GM10248 (cell line): ENCODE results near the gene NETO1.

Experiments used
- CTCF ChIA-PET: fragments of 300-600 bp; sonication (Branson Sonifier 250); formaldehyde crosslinking; extraction: SDS; loops from one replicate; lab custom pipeline; 2021; ENCODE audit warnings: antibody characterized with exemption; lab: Yijun Ruan, JAX
- POLR2A ChIA-PET: fragments of 350-650 bp; sonication (Branson Sonifier 250); formaldehyde crosslinking; extraction: SDS; loops from one replicate; lab custom pipeline; 2020; ENCODE audit warnings: antibody characterized with exemption; lab: Yijun Ruan, JAX
- DNase-seq: peaks from one replicate; pipeline ENCODE4 v3.0.0; 2012; ENCODE audit errors: extremely low spot score
- CTCF ChIP-seq: IDR thresholded peaks from 2 replicates; pipeline ENCODE4 v1.5.1; 2012; ENCODE audit warnings: mild to moderate bottlenecking, low read depth; ENCODE audit errors: extremely low read depth, missing control alignments, control extremely low read depth

NETO1 gene

DNA sequence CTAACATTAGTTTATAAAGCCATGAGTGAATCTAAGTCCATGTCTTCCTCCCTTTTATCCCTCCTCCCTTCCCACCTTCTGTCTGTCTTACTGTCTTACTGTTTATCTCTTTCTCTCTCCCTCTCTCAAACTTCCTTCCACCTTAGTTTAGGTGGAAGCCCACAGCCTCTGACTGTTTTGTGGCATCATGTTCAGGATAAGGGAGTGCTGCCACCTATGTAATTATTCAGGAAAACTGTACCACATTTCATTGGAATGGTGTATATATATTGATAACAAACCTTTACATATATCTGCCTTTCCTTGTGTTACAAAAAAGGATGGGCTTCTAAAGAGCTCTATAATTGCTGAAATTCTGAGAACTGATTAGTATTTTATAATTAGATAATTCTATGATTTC lies 48.7 kb downstream of the NETO1 start:
- DNase-seq: no peak
- POLR2A ChIA-PET: no interaction called here
- CTCF ChIA-PET: interaction anchor here (1.1 to 2.0 kb wide), 3 partner anchors 9 to 20 kb away, joined by 3 to 4 read pairs (median 4); no protein-coding TSS in a partner anchor
- TF ChIP-seq CTCF: no peak

- ChIA-PET CTCF (no interaction called here), POLR2A (no interaction called here)
- DNase-seq: no peak
- no peak for TF ChIP-seq CTCF
These were observed 56.7 kb downstream of the NETO1 start for GRCh38 chr18:72811047-72811446.

GRCh38 chr18:72808680-72809079 lies 59.1 kb downstream of the NETO1 start:
- no peak for DNase-seq
- ChIA-PET POLR2A (no interaction called here), CTCF (no interaction called here)
- no peak for TF ChIP-seq CTCF

- no peak for TF ChIP-seq CTCF
- ChIA-PET POLR2A (no interaction called here), CTCF (interaction anchor here (1.3 kb wide), 1 partner anchor 21 kb away, joined by 4 read pairs; no protein-coding TSS in a partner anchor)
- DNase-seq: no peak
These were observed 68.7 kb downstream of the NETO1 start for GRCh38 chr18:72799106-72799505.

DNA sequence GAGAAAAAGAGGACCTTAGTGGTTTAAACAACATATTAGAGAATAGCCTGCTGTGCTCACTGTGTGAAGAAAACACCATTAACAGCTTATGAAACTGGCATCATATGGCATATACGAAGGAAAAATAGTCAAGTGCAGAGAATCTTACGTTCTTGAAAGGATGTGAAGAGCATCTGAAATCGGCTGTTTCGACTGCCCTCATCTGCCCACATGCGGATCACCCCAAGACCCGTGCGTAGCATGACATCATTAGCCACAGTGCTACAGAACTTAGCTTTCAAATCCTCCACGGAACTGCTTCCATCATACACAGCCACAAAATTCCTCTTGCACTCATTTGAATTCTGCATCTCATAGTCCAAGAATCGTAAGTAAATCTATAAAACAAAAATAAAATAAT lies 84.3 kb downstream of the NETO1 start:
- no peak for TF ChIP-seq CTCF
- DNase-seq: no peak
- POLR2A ChIA-PET: no interaction called here
- CTCF ChIA-PET: interaction anchor here (0.9 to 1.7 kb wide), 2 partner anchors 15 to 20 kb away, joined by 3 to 5 read pairs; no protein-coding TSS in a partner anchor

- no peak for DNase-seq
- CTCF ChIA-PET: interaction anchor here (4.9 kb wide), 1 partner anchor 12 kb away, joined by 28 read pairs; no protein-coding TSS in a partner anchor
- POLR2A ChIA-PET: no interaction called here
- TF ChIP-seq CTCF: no peak
These were observed 92.9 kb downstream of the NETO1 start for GRCh38 chr18:72774914-72775313.

DNA sequence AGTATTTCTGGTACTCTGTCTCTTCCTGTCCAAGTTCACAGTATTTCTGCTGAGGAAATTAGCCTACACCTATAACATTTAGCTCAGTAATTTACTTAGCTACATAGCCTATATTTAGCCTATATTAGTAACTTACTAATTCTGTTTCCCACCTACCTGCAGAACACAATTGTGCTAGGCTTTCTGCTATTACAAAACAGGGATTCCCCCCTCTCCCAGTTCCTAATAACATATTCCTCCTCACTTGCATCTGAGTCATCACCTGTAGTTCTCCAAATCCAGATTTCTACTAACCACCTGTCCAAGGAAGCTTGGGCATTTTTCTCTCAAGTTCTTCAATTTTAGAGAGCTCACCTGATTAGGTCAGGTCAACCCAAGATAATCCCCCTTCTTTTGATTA lies 94.9 kb downstream of the NETO1 start:
- CTCF ChIA-PET: interaction anchor here (4.9 kb wide), 1 partner anchor 10 kb away, joined by 28 read pairs; no protein-coding TSS in a partner anchor
- POLR2A ChIA-PET: no interaction called here
- DNase-seq: no peak
- no peak for TF ChIP-seq CTCF
